Endothelial cell of umbilical vein (primary cell): Measurements from ENCODE around the gene AMBP. TPM values are rescaled to one million over a fixed set of nuclear protein-coding genes. Genes with fewer than 3 reads are reported as not detected.

Source experiments
- BruUV-seq: library from RNA; stranded (reverse); fragments of 400-500 nt; replicated peaks from 2 replicates; lab custom pipeline; 2021; lab: Mats Ljungman, UMichigan
- CTCF ChIA-PET: fragments of 300-600, 350-600 bp; sonication (Branson Sonifier 250); formaldehyde crosslinking; loops from one replicate; lab custom pipeline; 2021; ENCODE audit warnings: antibody characterized with exemption, inconsistent platforms; lab: Charles Lee
- POLR2A ChIA-PET: fragments of 300-600, 350-600 bp; sonication (Branson Sonifier 250); formaldehyde crosslinking; loops from one replicate; lab custom pipeline; 2021; ENCODE audit warnings: antibody characterized with exemption, inconsistent platforms; lab: Charles Lee
- DNase-seq: peaks from one replicate; pipeline ENCODE4 v3.0.0-alpha.2; 2011; ENCODE audit warnings: low read depth, low spot score
- FAIRE-seq: peaks from 2 replicates; lab custom pipeline; 2011; peaks lifted over from hg19 to GRCh38; lab: Jason Lieb, UNC
- H2AFZ ChIP-seq: 2 replicates; pipeline ENCODE4 v1.6.0; 2012; ENCODE audit warnings: low read depth, low read length, control low read depth, inconsistent platforms
- H3K27ac ChIP-seq: 2 replicates; pipeline ENCODE4 v1.5.1; 2011; ENCODE audit warnings: low read depth, mild to moderate bottlenecking, control low read depth, low read length, moderate library complexity; ENCODE audit not compliant: insufficient read depth
- H3K27me3 ChIP-seq, 2 experiments: 2 replicates each; pipeline versions ENCODE4 v1.6.0 to v1.6.1; 2011; ENCODE audit warnings: low read length in 2 of 2, mixed read lengths in 1 of 2; ENCODE audit not compliant: control insufficient read depth in 2 of 2, insufficient read depth in 2 of 2
- H3K36me3 ChIP-seq, 2 experiments: 2 replicates in 1 of 2; 3 replicates in 1 of 2; pipeline ENCODE4 v1.5.1; 2011; ENCODE audit warnings: low read length in 2 of 2, mild to moderate bottlenecking in 1 of 2, moderate library complexity in 1 of 2; ENCODE audit not compliant: control insufficient read depth in 2 of 2, insufficient read depth in 2 of 2; ENCODE audit errors: extremely low read depth in 1 of 2
- H3K4me1 ChIP-seq: 3 replicates; pipeline ENCODE4 v1.5.1; 2011; ENCODE audit warnings: mild to moderate bottlenecking, low read length; ENCODE audit not compliant: control insufficient read depth, insufficient read depth; ENCODE audit errors: extremely low read depth
- H3K4me2 ChIP-seq: 2 replicates; pipeline ENCODE4 v1.6.1; 2011; ENCODE audit warnings: low read length, control low read depth, mixed read lengths; ENCODE audit not compliant: insufficient read depth
- H3K4me3 ChIP-seq, 3 experiments: fragments of 200-600 bp in 1 of 3; sonication (generic), shearing (Covaris generic) in 1 of 3; replicated peaks in 1 of 3; 2 replicates each; pipeline ENCODE4 v1.5.1; 2011 to 2016; ENCODE audit warnings: control low read depth in 3 of 3, low read length in 3 of 3, mild to moderate bottlenecking in 2 of 3, inconsistent platforms in 1 of 3, low read depth in 1 of 3, moderate library complexity in 1 of 3; ENCODE audit not compliant: insufficient read depth in 1 of 3
- H3K79me2 ChIP-seq: 2 replicates; pipeline ENCODE4 v1.6.0; 2012; ENCODE audit warnings: low read length, inconsistent platforms; ENCODE audit not compliant: control insufficient read depth, insufficient read depth
- H3K9ac ChIP-seq: replicated peaks from 2 replicates; pipeline ENCODE3; 2011; ENCODE audit warnings: low read length, control low read depth; ENCODE audit not compliant: insufficient read depth; ENCODE audit errors: extremely low read depth
- H3K9me1 ChIP-seq: replicated peaks from 3 replicates; pipeline ENCODE4 v1.6.0; 2011; ENCODE audit warnings: mild to moderate bottlenecking, low read length; ENCODE audit not compliant: control insufficient read depth, insufficient read depth; ENCODE audit errors: extremely low read depth
- H3K9me3 ChIP-seq: replicated peaks from 2 replicates; pipeline ENCODE4 v1.5.1; 2012; ENCODE audit warnings: low read length, inconsistent platforms; ENCODE audit not compliant: control insufficient read depth, insufficient read depth
- H4K20me1 ChIP-seq: replicated peaks from 2 replicates; pipeline ENCODE3; 2011; ENCODE audit warnings: mild to moderate bottlenecking, low read length; ENCODE audit not compliant: control insufficient read depth, insufficient read depth; ENCODE audit errors: extremely low read depth
- EZH2 ChIP-seq: IDR thresholded peaks from 2 replicates; pipeline ENCODE4 v1.6.1; 2012; ENCODE audit warnings: borderline replicate concordance, low read depth, mild to moderate bottlenecking, moderate library complexity, low read length, inconsistent platforms; ENCODE audit not compliant: severe bottlenecking
- MYC ChIP-seq: IDR thresholded peaks from one replicate; pipeline ENCODE4 v1.6.1; 2011; ENCODE audit warnings: mild to moderate bottlenecking, low read depth, low read length
- POLR2A ChIP-seq: IDR thresholded peaks from 2 replicates; pipeline ENCODE4 v1.6.1; 2012; ENCODE audit warnings: low read depth, mild to moderate bottlenecking, control low read depth, low read length
- POLR2AphosphoS5 ChIP-seq: IDR thresholded peaks from 2 replicates; pipeline ENCODE4 v1.6.1; 2012; ENCODE audit warnings: low read depth, mild to moderate bottlenecking, control low read depth, low read length, moderate library complexity; ENCODE audit not compliant: insufficient read depth
- dilution Hi-C: fragments of 300-500 bp; cut with MboI; formaldehyde crosslinking; loops from one replicate; pipeline ENCODE4 v1.15.0; 2019; ENCODE audit warnings: low sequenced_read_pairs; ENCODE audit not compliant: extremely low pct_ligation_motif_present
- intact Hi-C: fragments of 100-400 bp; cut with micrococcal nuclease; formaldehyde crosslinking; loops from one replicate; pipeline ENCODE4 v1.10.0; 2022
- polyA plus RNA-seq, 4 experiments: library from polyadenylated mRNA; depleted of rRNA in 3 of 4; stranded (reverse) in 3 of 4; unstranded in 1 of 4; fragments of >200 nt; gene quantifications; 2 replicates each; pipeline versions ENCODE4 v1.2.1 to v1.2.3, GENCODE V29; 2011 to 2012; ENCODE audit warnings: missing spikeins in 1 of 4
- total RNA-seq: library from RNA; stranded (reverse); gene quantifications from 2 replicates; pipeline ENCODE4 v1.2.3, GENCODE V29; 2021
- TF ChIP-seq, protein P1 (sequence below), 2 donors: IDR thresholded peaks; 1 replicate in 1 of 2; 2 replicates in 1 of 2; pipeline ENCODE4 v1.5.1; 2011; ENCODE audit warnings: low read length in 2 of 2, mild to moderate bottlenecking in 2 of 2, moderate library complexity in 2 of 2, control low read depth in 1 of 2, inconsistent platforms in 1 of 2, low read depth in 1 of 2; ENCODE audit not compliant: insufficient read depth in 1 of 2; ENCODE audit errors: extremely low read depth in 1 of 2

AMBP gene
- total and polyA plus RNA-seq, 2 donors (not counting 3 experiments of a cell fraction or from before 2014, with no cell fraction given): not detected

GRCh38 chr9:114031948-114032840 lies 45.9 kb downstream of the AMBP start:
- CTCF ChIA-PET: interaction anchor here (1.8 kb wide), 1 partner anchor 295 kb away, joined by 6 read pairs; no protein-coding TSS in a partner anchor
- H3K4me1 ChIP-seq: peaks cover 6% of the 10 kb centered on the region
- no peaks in the 10 kb centered on the region for H3K27me3 ChIP-seq
- H3K79me2 ChIP-seq: no peaks in the 10 kb centered on the region
- H3K9ac ChIP-seq: no peak overlapping the region
- no peak for DNase-seq
- no peak overlapping the region for H3K4me3 ChIP-seq
- TF ChIP-seq POLR2AphosphoS5: no peak
- TF ChIP-seq EZH2: no peak
- TF ChIP-seq, protein P1, sequence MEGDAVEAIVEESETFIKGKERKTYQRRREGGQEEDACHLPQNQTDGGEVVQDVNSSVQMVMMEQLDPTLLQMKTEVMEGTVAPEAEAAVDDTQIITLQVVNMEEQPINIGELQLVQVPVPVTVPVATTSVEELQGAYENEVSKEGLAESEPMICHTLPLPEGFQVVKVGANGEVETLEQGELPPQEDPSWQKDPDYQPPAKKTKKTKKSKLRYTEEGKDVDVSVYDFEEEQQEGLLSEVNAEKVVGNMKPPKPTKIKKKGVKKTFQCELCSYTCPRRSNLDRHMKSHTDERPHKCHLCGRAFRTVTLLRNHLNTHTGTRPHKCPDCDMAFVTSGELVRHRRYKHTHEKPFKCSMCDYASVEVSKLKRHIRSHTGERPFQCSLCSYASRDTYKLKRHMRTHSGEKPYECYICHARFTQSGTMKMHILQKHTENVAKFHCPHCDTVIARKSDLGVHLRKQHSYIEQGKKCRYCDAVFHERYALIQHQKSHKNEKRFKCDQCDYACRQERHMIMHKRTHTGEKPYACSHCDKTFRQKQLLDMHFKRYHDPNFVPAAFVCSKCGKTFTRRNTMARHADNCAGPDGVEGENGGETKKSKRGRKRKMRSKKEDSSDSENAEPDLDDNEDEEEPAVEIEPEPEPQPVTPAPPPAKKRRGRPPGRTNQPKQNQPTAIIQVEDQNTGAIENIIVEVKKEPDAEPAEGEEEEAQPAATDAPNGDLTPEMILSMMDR (IDR thresholded peaks at IDR 0.05; ENCODE audit: extremely low read depth in 1 of 2, insufficient read depth in 1 of 2, low read depth in 1 of 2, low read length in 2 of 2): no peak
- TF ChIP-seq MYC: no peak
- TF ChIP-seq POLR2A: no peak
- no peaks in the 10 kb centered on the region for H4K20me1 ChIP-seq
- no peak overlapping the region for H3K27ac ChIP-seq
- no peaks in the 10 kb centered on the region for H3K9me3 ChIP-seq
- peaks cover 33 to 61% of the 10 kb centered on the region in 2 experiments for H3K36me3 ChIP-seq
- H2AFZ ChIP-seq: no peak overlapping the region
- FAIRE-seq: no peak
- intact Hi-C loops (no loop called here), dilution Hi-C loops (no loop called here)
- no TSS peak for BruUV-seq
- no peaks in the 10 kb centered on the region for H3K9me1 ChIP-seq
- POLR2A ChIA-PET: no interaction called here
- H3K4me2 ChIP-seq: no peak overlapping the region
